Ishikawa (cell line): ENCODE measurements around the gene RAET1E.
A peak's percentile ranks its signal among the peaks of the same experiment; 100 is the strongest.

Experiments used
- CEBPB ChIP-seq: IDR thresholded peaks from 2 replicates; pipeline ENCODE4 v1.6.1; 2012
- CREB1 ChIP-seq: IDR thresholded peaks from 2 replicates; pipeline ENCODE4 v1.6.1; 2012; ENCODE audit warnings: low read depth
- EGR1 ChIP-seq: IDR thresholded peaks from 2 replicates; pipeline ENCODE4 v1.6.1; 2012
- EP300 ChIP-seq: IDR thresholded peaks from 2 replicates; pipeline ENCODE4 v1.6.1; 2012; ENCODE audit warnings: borderline replicate concordance
- FOXM1 ChIP-seq: IDR thresholded peaks from 2 replicates; pipeline ENCODE4 v1.6.1; 2012; ENCODE audit warnings: low read depth, borderline replicate concordance
- MAX ChIP-seq: IDR thresholded peaks from 2 replicates; pipeline ENCODE4 v1.6.1; 2012
- NFIC ChIP-seq: IDR thresholded peaks from 2 replicates; pipeline ENCODE4 v1.6.1; 2012
- RAD21 ChIP-seq: IDR thresholded peaks from 2 replicates; pipeline ENCODE4 v1.6.1; 2012; ENCODE audit warnings: low read depth
- REST ChIP-seq: IDR thresholded peaks from 2 replicates; pipeline ENCODE4 v1.6.1; 2012; ENCODE audit warnings: low read depth, mild to moderate bottlenecking
- TAF1 ChIP-seq: IDR thresholded peaks from 2 replicates; pipeline ENCODE4 v1.6.1; 2012; ENCODE audit warnings: low read depth, mild to moderate bottlenecking
- TCF12 ChIP-seq: IDR thresholded peaks from 2 replicates; pipeline ENCODE4 v1.6.1; 2012; ENCODE audit warnings: low read depth
- TEAD4 ChIP-seq: IDR thresholded peaks from 2 replicates; pipeline ENCODE4 v1.6.1; 2012
- USF1 ChIP-seq: IDR thresholded peaks from 2 replicates; pipeline ENCODE4 v1.6.1; 2012
- YY1 ChIP-seq: IDR thresholded peaks from 2 replicates; pipeline ENCODE4 v1.6.1; 2012; ENCODE audit warnings: low read depth
- ZBTB7A ChIP-seq: IDR thresholded peaks from 2 replicates; pipeline ENCODE4 v1.6.1; 2012; ENCODE audit warnings: low read depth

RAET1E gene

GRCh38 chr6:149869275-149869892, 28.5 kb downstream of the RAET1E start:
- TF ChIP-seq USF1 (no peak), YY1 (no peak), RAD21 (no peak), ZBTB7A (no peak), EGR1 (no peak), REST (no peak), CREB1 (no peak), TCF12 (no peak), NFIC (no peak), TAF1 (no peak), FOXM1 (no peak)

DNA sequence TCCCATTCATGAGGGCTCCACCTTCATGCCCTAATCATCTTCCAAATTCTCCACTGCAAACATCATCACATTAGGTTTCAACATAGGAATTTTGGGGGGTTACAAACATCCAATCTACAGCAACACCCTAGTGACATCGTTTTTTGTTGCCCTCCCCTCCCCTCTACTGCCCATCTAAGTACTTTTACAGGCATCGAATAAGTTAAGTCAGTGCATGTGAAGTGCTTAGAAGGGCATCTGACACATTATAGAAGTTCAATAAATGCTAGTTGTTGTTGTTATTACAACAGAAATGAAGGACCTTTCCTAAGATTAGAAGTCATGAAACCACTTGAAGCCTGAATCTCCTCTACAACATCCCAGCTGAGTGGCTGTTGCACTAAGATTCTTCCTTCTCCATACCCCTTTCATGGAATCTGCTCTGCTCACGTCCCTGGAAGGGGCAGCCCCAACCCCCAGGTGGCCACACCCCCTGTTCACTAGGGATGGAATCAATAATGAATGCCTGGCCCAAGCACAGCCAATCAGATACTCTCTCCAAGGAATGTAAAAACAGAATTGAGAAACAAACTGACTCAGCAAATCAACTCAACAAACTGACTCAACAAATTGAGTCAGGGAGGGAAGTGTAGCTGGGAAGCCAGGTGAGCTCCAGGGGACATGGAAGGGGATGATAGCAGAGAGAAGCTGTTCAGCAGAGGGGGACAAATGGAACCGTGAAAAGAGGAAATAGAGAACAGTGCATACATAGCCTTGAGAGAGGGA, 29.9 kb downstream of the RAET1E start:
- TF ChIP-seq CEBPB = 0 out of 2 replicates have a peak, but pooled peaks have one; percentile 30
- no peak for TF ChIP-seq FOXM1

DNA sequence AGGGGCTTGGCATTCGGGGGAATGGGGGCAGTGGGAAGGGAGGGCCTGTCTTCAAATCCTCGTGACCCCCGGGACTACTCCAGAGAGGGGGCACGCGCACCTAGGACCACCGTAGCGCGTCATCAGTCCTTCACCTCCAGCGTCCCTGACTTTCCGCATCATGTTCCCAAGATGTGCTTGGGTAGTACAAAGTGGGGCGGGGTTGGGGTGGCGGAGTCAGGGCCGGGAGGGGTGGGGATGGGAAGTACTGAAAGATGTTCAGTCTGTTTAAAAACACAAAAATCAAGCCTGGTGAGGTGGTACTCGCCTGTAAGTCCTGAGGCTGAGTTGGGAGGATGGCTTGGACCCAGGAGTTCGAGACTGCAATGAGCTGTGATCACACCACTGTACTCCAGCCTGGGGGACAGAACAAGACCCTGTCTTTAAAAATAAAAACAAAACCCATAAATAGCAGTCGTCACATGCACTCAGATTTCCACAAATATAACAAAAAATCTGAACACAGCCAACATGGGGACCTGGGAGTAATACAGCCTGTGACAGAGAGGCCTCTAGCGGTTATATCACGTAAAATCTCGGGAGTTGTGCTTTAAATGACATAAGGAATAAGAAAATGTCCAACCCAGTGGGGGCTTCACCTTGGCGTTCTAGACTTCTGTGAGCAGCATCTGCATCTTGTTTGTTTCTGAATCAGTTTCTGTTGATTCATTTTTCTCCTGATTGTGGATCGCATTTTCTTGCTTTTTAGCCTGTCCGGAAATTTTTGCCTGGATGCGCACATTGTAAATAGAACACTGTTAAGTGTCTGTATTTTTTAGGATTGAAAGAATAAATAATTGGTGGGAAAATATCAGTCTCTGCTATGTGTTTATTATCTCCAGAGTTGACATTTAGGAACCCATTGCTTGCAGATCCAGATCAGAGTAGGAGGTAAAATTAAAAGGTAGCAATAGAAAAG, 33.1 kb downstream of the RAET1E start:
- TF ChIP-seq ZBTB7A (0 out of 2 replicates have a peak, but pooled peaks have one; percentile 41), REST (no peak), RAD21 (peak; percentile 71)

DNA sequence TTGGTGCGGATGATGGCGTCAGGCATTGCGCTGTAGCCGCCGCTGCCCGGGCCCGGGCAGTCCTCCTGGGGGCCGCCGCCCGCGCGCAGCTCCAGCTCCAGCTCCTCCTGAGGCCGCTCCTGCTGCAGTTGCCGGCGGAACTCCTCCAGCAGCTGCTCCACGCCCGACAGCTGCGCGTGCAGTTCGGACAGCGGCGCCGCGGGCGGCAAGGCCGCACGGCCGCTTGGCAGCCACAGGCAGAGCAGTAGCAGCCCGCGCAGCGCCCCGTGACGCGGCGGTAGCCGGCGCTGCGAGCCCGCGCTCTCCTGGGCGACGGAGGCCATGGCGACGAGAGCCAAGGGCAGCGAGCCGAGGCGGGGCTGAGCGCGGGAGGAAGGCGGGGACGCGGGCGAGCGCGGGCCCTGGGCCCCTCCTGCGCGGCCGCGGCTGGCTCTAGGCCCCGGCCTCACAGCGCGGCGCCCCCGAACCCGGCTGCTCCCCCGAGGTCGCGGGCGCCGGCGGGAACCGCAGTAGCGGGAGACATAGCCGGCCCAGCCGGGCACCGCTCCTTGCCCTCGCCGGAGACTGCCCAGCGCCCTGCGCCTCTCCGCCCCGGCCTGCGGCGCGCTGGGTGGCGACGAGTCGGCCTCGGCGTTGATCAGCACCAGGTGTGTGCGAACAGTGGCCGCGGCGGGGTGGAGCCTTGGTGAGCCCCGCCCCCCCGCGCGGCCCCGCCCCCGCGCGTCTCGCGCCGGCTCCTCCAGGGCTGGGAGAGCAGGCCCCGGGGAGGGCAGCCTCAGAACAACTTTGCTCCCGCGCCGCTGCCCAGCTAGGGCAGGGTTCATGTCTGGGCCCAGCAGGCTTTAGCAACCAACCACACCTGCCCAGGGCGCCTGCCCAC, 34.0 kb downstream of the RAET1E start, which contains the start of gene LRP11:
Gene LRP11 (minus strand): TSS at position 662 of the 880 bp plus-strand sequence. CDS start 339 bp downstream, at position 323.
- TF ChIP-seq REST = peak; percentile 80
- TF ChIP-seq TEAD4 = no peak
- peak; percentile 77 for TF ChIP-seq MAX
- TF ChIP-seq TCF12 = 0 out of 2 replicates have a peak, but pooled peaks have one; percentile 8
- TF ChIP-seq EP300 = no peak
- peak; percentile 52 for TF ChIP-seq YY1
- no peak for TF ChIP-seq FOXM1
- TF ChIP-seq TAF1 = peak; percentile 63
- TF ChIP-seq ZBTB7A = peak; percentile 39; the same call in 1 of the 2 replicates
- TF ChIP-seq NFIC = peak; percentile 44; the same call in 1 of the 2 replicates
